Skeletal muscle cell (primary cell): ENCODE results near the gene PRKAA1.
A peak's percentile ranks its signal among the peaks of the same experiment; 100 is the strongest.
"Not testable (repeated sequence)": the region's sequence is repeated elsewhere in the genome, so short reads cannot be mapped to it uniquely, and the experiment has no call there.

Experiments
- DNase-seq: peaks from one replicate; pipeline ENCODE4 v3.0.0-alpha.2; 2010; ENCODE audit warnings: low read depth
- H3K4me3 ChIP-seq: 2 replicates; pipeline ENCODE4 v1.5.1; 2011; ENCODE audit warnings: low read depth, mild to moderate bottlenecking, control low read depth, low read length, moderate library complexity

PRKAA1 gene

DNA sequence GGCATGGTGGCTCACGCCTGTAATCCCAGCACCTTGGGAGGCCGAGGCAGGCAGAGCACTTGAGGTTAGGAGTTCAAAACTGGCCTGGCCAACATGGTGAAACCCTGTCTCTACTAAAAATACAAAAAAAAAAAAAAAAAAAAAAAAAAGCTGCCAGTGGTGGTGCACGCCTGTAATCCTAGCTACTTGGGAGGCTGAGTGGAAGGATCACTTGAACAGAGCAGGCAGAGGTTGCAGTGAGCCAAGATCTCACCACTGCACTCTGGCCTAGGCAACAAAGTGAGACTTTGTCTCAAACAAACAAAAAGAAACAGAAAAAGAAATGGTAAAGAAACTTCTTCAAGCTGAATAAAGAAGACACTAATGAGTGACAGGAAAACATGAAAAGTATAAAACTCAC is 11.5 kb downstream of the PRKAA1 start:
- H3K4me3 ChIP-seq, DNase-seq: not testable (repeated sequence)

DNA sequence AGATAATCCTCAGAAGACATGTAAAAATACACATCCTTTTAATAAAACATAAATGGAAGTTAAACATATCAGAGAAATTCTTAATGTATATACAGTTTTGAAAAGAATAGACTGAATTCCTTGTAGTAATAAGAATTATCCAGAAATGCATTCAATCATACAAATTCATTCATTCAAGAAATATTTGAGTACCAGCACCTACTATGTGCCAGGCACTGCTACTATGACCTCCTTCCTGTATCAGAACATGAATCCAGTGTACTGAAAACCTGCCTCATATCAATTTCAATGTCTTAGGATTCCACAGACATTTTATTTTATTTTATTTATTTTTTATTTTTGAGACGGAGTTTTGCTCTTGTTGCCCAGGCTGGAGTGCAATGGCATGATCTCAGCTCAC is 13.3 kb downstream of the PRKAA1 start:
- H3K4me3 ChIP-seq = no peak overlapping the region
- DNase-seq = no peak

GRCh38 chr5:40784027-40784653 is 14.0 kb downstream of the PRKAA1 start:
- H3K4me3 ChIP-seq = no peak overlapping the region

DNA sequence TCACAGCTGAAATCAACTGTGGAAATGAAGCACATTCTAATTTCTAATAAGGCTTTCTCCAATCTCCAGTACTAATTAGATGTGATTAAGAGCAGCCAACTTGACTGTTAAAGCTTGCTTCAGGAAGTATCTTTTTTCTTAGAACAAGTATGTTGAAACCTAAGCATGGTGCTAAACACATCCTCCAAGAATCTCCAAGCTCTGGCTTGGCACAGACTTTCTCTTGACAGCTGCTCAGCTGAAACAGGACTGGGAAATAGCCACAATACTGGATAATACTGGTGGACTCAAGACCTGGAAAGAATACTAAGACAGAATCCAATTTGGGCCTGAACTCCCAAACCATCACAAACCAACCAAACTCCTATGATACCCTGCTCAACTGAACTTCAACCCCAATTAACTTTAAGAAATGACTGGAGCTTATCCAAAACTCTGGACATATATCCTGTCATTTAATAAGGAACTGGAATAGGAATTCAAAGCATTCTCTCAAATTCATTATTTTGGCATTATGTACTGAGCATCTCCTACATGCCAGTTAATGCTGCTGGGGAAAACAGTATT is 16.2 kb downstream of the PRKAA1 start:
- no peak overlapping the region for H3K4me3 ChIP-seq
- peak; percentile 36 for DNase-seq

More at GRCh38 chr5:40784027-40784653, 14.0 kb downstream of the PRKAA1 start:
- DNase-seq = no peak

- H3K4me3 ChIP-seq = no peak overlapping the region
- no peak for DNase-seq
These were observed 17.3 kb downstream of the PRKAA1 start for GRCh38 chr5:40780858-40781257.

GRCh38 chr5:40780199-40780598 is 18.0 kb downstream of the PRKAA1 start:
- H3K4me3 ChIP-seq = no peak overlapping the region
- DNase-seq = no peak

- no peak overlapping the region for H3K4me3 ChIP-seq
These were observed 18.6 kb downstream of the PRKAA1 start for GRCh38 chr5:40779561-40779960.

GRCh38 chr5:40778133-40778532 is 20.0 kb downstream of the PRKAA1 start:
- no peak overlapping the region for H3K4me3 ChIP-seq
- no peak for DNase-seq

More at GRCh38 chr5:40779561-40779960, 18.6 kb downstream of the PRKAA1 start:
- DNase-seq = no peak

DNA sequence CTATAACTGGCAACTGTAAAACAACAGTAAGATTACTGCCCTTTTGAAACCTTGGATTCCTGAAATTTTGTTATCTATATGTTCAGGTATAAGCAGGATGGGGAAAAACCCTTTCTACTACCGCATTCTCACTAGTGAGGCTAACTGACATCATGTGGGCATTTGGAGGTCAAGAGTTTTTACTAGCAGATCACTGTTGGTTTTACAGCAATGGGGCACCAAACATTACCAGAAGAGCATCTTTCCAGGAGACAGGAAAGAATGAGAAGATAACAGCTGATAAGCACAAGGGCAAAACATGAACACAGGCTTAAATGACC is 21.6 kb downstream of the PRKAA1 start:
- no peak for DNase-seq
- no peak overlapping the region for H3K4me3 ChIP-seq

DNA sequence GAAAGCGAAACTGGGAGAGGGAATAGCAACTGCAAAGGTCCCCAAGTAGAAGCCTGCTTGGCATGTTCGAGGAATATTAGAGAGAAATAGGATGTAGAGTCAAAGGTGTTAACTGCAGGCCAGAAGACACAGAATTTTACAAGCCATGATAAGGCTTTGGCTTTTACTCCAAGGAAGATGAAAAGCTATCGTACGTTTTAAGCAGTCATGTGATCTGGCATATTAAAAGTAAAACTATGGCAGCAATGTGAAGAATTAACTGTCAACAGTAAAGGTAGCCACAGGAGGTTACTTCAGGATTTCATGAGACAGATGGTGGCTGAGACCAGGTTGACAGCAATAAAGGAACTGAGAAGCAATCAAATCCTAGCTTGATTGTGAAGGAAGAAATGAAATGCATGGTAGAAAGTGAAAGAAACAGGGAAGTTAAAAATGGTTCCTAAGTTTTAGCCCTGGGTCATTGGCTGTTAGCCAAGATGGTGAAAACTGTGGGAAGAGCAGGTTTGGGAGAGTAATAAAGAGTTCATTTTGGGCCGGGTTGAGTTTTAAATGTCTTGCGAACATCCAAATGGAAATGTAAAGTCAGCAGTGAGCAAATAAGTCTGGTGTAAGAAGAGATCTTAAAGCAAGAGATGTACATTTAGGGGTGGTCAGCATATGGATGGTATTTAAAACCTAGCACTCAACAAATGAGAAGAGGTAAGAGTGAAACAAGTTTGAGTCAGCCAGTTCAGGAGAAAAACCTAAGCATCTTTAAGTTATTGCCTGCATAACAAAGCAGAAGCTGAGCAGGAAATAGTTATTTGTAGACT is 22.1 kb downstream of the PRKAA1 start:
- H3K4me3 ChIP-seq = no peak overlapping the region
- no peak for DNase-seq

DNA sequence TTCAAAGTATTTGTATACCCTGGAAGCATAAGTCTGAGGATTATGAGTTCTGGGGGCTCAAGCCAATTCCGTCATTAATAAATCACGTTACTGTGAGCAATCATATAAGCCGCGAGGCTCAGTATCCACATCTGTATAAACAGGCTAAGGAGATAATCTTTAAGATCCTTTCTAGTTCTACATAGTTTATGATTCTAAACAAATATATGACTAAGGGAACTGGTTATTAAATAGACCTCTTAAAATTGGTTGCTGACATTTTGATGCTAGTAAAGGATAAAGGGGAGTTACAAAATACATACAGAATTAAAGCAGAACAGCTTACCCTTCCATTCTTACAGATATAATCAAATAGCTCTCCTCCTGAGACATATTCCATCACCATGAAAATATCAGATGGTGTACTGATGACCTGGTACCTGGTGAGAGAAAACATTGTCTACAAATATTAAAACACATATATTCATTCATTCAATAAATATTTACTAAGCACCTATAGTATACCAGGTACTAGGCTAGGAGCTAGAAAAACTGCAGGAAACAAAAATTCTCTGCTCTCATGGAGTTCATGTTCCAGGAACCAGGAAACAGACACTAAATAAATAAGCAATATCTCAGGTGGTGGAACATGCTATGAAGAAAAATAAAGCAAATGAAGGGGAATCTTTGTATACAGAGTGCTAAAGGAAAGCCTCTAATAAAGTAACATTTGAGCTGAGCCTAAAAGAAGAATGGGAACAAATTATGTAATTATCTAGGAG is 22.9 kb downstream of the PRKAA1 start:
- no peak overlapping the region for H3K4me3 ChIP-seq

DNA sequence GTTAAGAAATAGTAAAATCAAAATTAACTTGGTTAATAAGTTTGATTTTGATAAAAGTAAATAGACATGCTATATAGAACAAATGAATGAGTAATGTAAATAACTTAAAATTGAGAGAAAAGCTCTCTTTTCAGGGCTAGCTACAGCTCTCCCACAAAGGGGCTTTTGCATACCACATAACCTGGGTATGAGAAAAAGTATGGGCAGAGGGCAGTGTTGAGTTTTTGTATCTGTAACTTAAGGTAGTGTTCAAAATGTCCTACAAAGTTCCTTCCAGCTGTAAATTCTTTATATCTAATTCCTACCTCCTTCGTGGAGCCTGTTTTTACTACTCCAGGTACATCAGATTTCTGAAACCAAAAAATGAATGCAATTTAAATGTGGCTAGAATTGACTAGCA is 23.6 kb downstream of the PRKAA1 start:
- DNase-seq = no peak
- no peak overlapping the region for H3K4me3 ChIP-seq

More for the DNA sequence above, 22.9 kb downstream of the PRKAA1 start:
- DNase-seq = no peak

DNA sequence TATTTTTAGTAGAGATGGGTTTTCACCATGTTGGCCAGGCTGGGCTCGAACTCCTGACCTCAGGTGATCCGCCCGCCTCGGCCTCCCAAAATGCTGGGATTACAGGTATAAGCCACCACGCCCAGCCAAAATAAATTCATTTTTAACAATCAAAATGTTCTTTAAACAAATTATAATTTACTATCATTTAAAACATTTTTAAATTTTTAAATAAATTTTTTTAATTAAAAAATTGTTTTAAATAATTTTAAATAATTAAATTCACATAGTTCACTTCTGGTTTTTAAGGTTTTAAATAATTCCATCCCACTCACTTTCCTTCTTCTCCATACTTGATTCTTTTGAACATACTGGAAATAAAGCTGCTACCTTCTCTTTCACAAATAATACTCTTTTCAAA is 27.4 kb downstream of the PRKAA1 start:
- no peak for DNase-seq
- no peak overlapping the region for H3K4me3 ChIP-seq

- DNase-seq = no peak
- no peak overlapping the region for H3K4me3 ChIP-seq
These were observed 35.5 kb downstream of the PRKAA1 start for GRCh38 chr5:40762705-40763104.

DNA sequence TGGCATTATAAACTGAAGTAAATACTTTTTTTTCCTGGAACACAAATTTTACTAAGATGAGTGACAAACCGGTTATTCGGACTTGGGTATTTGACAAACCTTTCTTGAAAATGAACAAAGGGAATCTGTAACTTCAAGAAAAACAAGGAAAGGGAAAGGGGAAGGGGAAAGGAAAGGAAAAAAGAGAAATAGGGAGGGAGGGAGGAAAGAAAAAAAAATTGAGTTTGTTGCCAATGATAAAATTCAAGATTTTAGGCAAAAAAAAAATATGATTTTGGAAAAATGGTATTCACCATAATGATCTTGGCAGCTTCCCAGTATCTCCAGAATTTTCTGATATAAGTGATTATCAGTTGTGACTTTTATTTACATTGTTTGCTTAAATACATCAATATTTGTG is 40.8 kb downstream of the PRKAA1 start:
- no peak for DNase-seq
- no peak overlapping the region for H3K4me3 ChIP-seq

DNA sequence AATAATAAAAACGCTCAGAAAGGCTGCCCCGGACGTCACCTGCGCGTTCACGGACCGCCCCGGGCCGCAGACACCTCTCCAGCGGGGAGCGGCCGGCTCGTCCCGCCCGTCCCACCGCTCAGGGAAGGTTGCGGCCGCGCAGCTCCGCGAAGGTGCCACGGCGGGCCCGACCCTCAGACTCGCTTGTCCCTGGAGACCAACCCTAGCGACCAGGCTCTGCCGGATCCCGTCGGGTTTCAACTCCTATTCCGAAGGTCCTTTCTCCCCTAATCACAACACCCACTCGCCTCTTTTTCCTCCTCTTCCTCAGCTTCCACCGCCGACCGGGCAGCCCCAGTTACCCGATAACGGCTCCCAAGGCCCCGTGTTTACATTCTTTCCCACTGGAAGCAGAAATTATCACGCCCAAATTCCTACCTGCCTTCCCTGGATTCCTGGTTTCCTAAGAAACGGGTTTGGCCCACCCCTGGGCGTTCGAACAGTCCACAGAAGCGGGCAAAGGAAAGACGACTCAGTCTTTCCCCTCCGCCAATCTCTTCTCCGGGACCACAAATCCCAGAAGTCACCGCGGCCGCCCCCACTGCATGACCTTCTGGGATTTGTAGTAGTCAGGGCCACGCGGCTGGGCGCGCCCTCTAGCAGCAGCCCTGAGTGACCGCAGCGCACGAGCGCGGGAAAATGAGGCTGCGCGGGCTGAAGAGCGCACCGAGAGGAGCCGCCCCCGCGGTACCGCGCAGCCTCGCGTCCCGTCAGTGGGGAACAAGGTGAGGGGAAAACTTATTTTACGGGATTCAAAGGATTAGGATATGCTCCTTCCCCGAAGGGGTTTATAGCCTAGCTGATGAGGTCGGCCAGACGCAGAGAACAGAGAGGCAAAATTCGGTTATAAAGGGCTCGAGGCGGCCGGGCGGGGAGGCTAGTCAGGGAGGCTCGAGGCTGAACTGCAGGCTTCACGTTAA is 42.5 kb downstream of the PRKAA1 start, which contains the start of gene TTC33:
Gene TTC33 (minus strand): TSS at position 555 of the 959 bp plus-strand sequence. CDS start 8,943 bp downstream, outside the sequence.
- DNase-seq = peak; percentile 84

DNA sequence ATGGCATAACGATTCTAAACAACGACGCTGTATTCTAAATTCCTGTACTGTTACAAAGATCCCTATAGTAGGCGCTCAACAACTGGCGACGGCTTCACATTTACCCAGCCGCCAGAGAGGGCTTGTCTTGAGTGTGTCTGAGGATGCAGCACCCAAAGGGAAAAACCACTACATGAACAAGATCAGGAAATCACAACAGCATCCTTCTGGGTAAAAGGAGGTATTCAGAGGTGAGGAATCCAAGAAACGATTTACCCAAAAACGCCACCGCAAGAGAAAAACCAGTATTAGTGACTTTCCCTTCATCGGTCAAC is 43.1 kb downstream of the PRKAA1 start:
- H3K4me3 ChIP-seq = peak overlapping the region; percentile 70
- DNase-seq = peak; percentile 52

More for the DNA sequence above, 42.5 kb downstream of the PRKAA1 start, which contains the start of gene TTC33:
- H3K4me3 ChIP-seq = peak within 1 kb of the TSS; percentile 70

- no peak for DNase-seq
- peak overlapping the region; percentile 70 for H3K4me3 ChIP-seq
These were observed 43.6 kb downstream of the PRKAA1 start for GRCh38 chr5:40754381-40755092.
